H9 (cell line): ENCODE results near the gene FKRP. TPM values are rescaled to one million over a fixed set of nuclear protein-coding genes. Genes with fewer than 3 reads are reported as not detected.
A peak's percentile ranks its signal among the peaks of the same experiment; 100 is the strongest.

Source experiments
- DNase-seq: peaks from one replicate; pipeline ENCODE4 v3.0.0-alpha.2; 2017
- H2AFZ ChIP-seq: one replicate; pipeline ENCODE4 v1.6.1; 2013; ENCODE audit warnings: mild to moderate bottlenecking, low read length, control low read depth, moderate library complexity
- H2AK5ac ChIP-seq: 2 replicates; pipeline ENCODE4 v1.6.1; 2013; ENCODE audit warnings: low read length, control low read depth, mixed read lengths; ENCODE audit not compliant: insufficient read length
- H2BK120ac ChIP-seq: one replicate; pipeline ENCODE4 v1.6.1; 2013; ENCODE audit warnings: low read depth, mild to moderate bottlenecking, low read length, control low read depth, inconsistent platforms; ENCODE audit not compliant: poor library complexity, severe bottlenecking
- H2BK12ac ChIP-seq: 2 replicates; pipeline ENCODE4 v1.6.1; 2013; ENCODE audit warnings: low read length, control low read depth, mixed read lengths, low read depth; ENCODE audit not compliant: insufficient read length
- H2BK15ac ChIP-seq: 2 replicates; pipeline ENCODE4 v1.6.1; 2013; ENCODE audit warnings: low read depth, low read length, control low read depth
- H2BK20ac ChIP-seq: one replicate; pipeline ENCODE4 v1.6.1; 2013; ENCODE audit warnings: low read depth, mild to moderate bottlenecking, low read length, control low read depth, inconsistent platforms; ENCODE audit not compliant: poor library complexity, severe bottlenecking
- H2BK5ac ChIP-seq: 2 replicates; pipeline ENCODE4 v1.6.1; 2013; ENCODE audit warnings: low read length, control low read depth, mixed read lengths; ENCODE audit not compliant: insufficient read length
- H3K14ac ChIP-seq: 2 replicates; pipeline ENCODE4 v1.6.1; 2013; ENCODE audit warnings: low read length, control low read depth; ENCODE audit not compliant: insufficient read depth
- H3K18ac ChIP-seq: 2 replicates; pipeline ENCODE4 v1.6.1; 2013; ENCODE audit warnings: low read depth, mild to moderate bottlenecking, mixed read lengths, low read length, control low read depth; ENCODE audit not compliant: insufficient read length
- H3K23ac ChIP-seq: 2 replicates; pipeline ENCODE4 v1.6.1; 2013; ENCODE audit warnings: low read length, control low read depth, mixed read lengths, low read depth; ENCODE audit not compliant: insufficient read length
- H3K23me2 ChIP-seq: 2 replicates; pipeline ENCODE4 v1.6.1; 2013; ENCODE audit warnings: low read depth, mild to moderate bottlenecking, mixed read lengths, low read length, control low read depth; ENCODE audit not compliant: insufficient read length, poor library complexity, severe bottlenecking
- H3K27ac ChIP-seq: 2 replicates; pipeline ENCODE4 v1.5.1; 2013; ENCODE audit warnings: low read length, control low read depth, mixed read lengths, low read depth; ENCODE audit not compliant: insufficient read length
- H3K27me3 ChIP-seq: 2 replicates; pipeline ENCODE4 v1.6.1; 2013; ENCODE audit warnings: low read length, control low read depth, inconsistent platforms; ENCODE audit not compliant: insufficient read depth
- H3K4ac ChIP-seq: 2 replicates; pipeline ENCODE4 v1.6.1; 2013; ENCODE audit warnings: low read depth, mild to moderate bottlenecking, control low read depth, inconsistent platforms, low read length, moderate library complexity
- H3K4me1 ChIP-seq: 2 replicates; pipeline ENCODE4 v1.6.1; 2013; ENCODE audit warnings: low read length, control low read depth, inconsistent platforms; ENCODE audit not compliant: insufficient read depth
- H3K4me2 ChIP-seq: 2 replicates; pipeline ENCODE4 v1.6.1; 2013; ENCODE audit warnings: low read length, control low read depth, mixed read lengths; ENCODE audit not compliant: insufficient read length, insufficient read depth
- H3K56ac ChIP-seq: 2 replicates; pipeline ENCODE4 v1.6.1; 2013; ENCODE audit warnings: low read depth, mild to moderate bottlenecking, mixed read lengths, low read length, control low read depth; ENCODE audit not compliant: insufficient read length
- H3K79me1 ChIP-seq: 2 replicates; pipeline ENCODE4 v1.6.1; 2013; ENCODE audit warnings: low read depth, mild to moderate bottlenecking, moderate library complexity, low read length, control low read depth, inconsistent platforms; ENCODE audit not compliant: insufficient read depth, poor library complexity, severe bottlenecking
- H3K79me2 ChIP-seq: 2 replicates; pipeline ENCODE4 v1.6.1; 2013; ENCODE audit warnings: low read length, control low read depth, inconsistent platforms; ENCODE audit not compliant: insufficient read depth
- H3K9ac ChIP-seq: 2 replicates; pipeline ENCODE4 v1.6.1; 2013; ENCODE audit warnings: low read length, control low read depth, mixed read lengths; ENCODE audit not compliant: insufficient read length; ENCODE audit errors: extremely low read depth
- H3K9me3 ChIP-seq: one replicate; pipeline ENCODE4 v1.6.1; 2013; ENCODE audit warnings: low read depth, low read length, inconsistent platforms; ENCODE audit not compliant: control insufficient read depth
- H3T11ph ChIP-seq: one replicate; pipeline ENCODE4 v1.6.1; 2013; ENCODE audit warnings: mild to moderate bottlenecking, low read length, control low read depth, inconsistent platforms
- H4K20me1 ChIP-seq: one replicate; pipeline ENCODE4 v1.6.1; 2013; ENCODE audit not compliant: control insufficient read depth, insufficient read length, insufficient read depth
- H4K5ac ChIP-seq: 2 replicates; pipeline ENCODE4 v1.6.1; 2013; ENCODE audit warnings: low read depth, mild to moderate bottlenecking, mixed read lengths, low read length, control low read depth; ENCODE audit not compliant: insufficient read length
- H4K8ac ChIP-seq: replicated peaks from 2 replicates; pipeline ENCODE4 v1.6.1; 2013; ENCODE audit warnings: low read length, control low read depth, mixed read lengths, low read depth; ENCODE audit not compliant: insufficient read length
- H4K91ac ChIP-seq: 2 replicates; pipeline ENCODE4 v1.6.1; 2013; ENCODE audit warnings: low read depth, mild to moderate bottlenecking, moderate library complexity, mixed read lengths, low read length, control low read depth; ENCODE audit not compliant: insufficient read length
- H3K27ac Mint-ChIP-seq, 3 experiments: 2 replicates in 2 of 3; 3 replicates in 1 of 3; pipeline ENCODE4 v1.8.0; 2020 to 2021; ENCODE audit warnings: mixed read lengths in 3 of 3, mild to moderate bottlenecking in 1 of 3, moderate library complexity in 1 of 3
- H3K27me3 Mint-ChIP-seq: 2 replicates; pipeline ENCODE4 v1.8.0; 2021; ENCODE audit warnings: low read depth, mild to moderate bottlenecking, moderate library complexity, mixed read lengths
- H3K36me3 Mint-ChIP-seq, 3 experiments: 2 replicates in 2 of 3; 3 replicates in 1 of 3; pipeline ENCODE4 v1.8.0; 2020 to 2021; ENCODE audit warnings: low read depth in 3 of 3, mixed read lengths in 3 of 3; ENCODE audit not compliant: insufficient read depth in 1 of 3
- H3K4me1 Mint-ChIP-seq, 2 experiments: 2 replicates each; pipeline ENCODE4 v1.8.0; 2020; ENCODE audit warnings: mixed read lengths in 2 of 2
- H3K4me3 Mint-ChIP-seq, 2 experiments: 2 replicates in 1 of 2; 3 replicates in 1 of 2; pipeline ENCODE4 v1.8.0; 2020 to 2021; ENCODE audit warnings: mild to moderate bottlenecking in 2 of 2, mixed read lengths in 2 of 2, moderate library complexity in 1 of 2
- H3K9me3 Mint-ChIP-seq, 2 experiments: 2 replicates in 1 of 2; 3 replicates in 1 of 2; pipeline ENCODE4 v1.8.0; 2020; ENCODE audit warnings: mild to moderate bottlenecking in 2 of 2, mixed read lengths in 2 of 2, moderate library complexity in 1 of 2
- CTCF ChIP-seq: fragments of 200-600 bp; sonication (generic); conservative IDR thresholded peaks from 3 replicates; pipeline ENCODE4 v1.8.0; 2021; ENCODE audit warnings: antibody characterized with exemption, mild to moderate bottlenecking
- WGBS: extraction: QIAGEN DNeasy Blood & Tissue Kit; methylation state at CpG from one replicate; pipeline ENCODE4 v1.1.7; 2013; ENCODE audit warnings: missing lambda C conversion rate, low lambda C conversion rate, mixed read lengths; ENCODE audit not compliant: insufficient read length; ENCODE audit errors: extremely low coverage; 5-methylcytosine and 5-hydroxymethylcytosine counted together
- total RNA-seq: library from RNA; stranded (reverse); gene quantifications from 2 replicates; pipeline ENCODE4 v1.2.1, GENCODE V29; 2021

The FKRP gene
- total RNA-seq, 1 experiment from 2014 or later, result 42.2 TPM

GRCh38 chr19:46784262-46785053 is 38.6 kb downstream of the FKRP start:
- H4K5ac ChIP-seq, result peak overlapping the region; percentile 27
- peak overlapping the region; percentile 88 for H3K14ac ChIP-seq
- H3K23me2 ChIP-seq, result peaks cover 23% of the 10 kb centered on the region
- peak overlapping the region; percentile 83 for H3K18ac ChIP-seq
- peaks cover 26 to 43% of the 10 kb centered on the region in 2 experiments for H3K4me1 Mint-ChIP-seq
- H3K79me1 ChIP-seq, result peaks cover 12% of the 10 kb centered on the region
- H2BK20ac ChIP-seq, result no peak overlapping the region
- H4K8ac ChIP-seq, result no peak overlapping the region
- H3K9me3 ChIP-seq, result no peaks in the 10 kb centered on the region
- peaks cover 6% of the 10 kb centered on the region for H3K27me3 Mint-ChIP-seq
- no peak overlapping the region for H2AFZ ChIP-seq
- no peak overlapping the region for H2AK5ac ChIP-seq
- H3K36me3 Mint-ChIP-seq, result peaks cover 55 to 67% (median 56%) of the 10 kb centered on the region in 3 experiments
- no peak overlapping the region for H2BK12ac ChIP-seq
- peak overlapping the region; percentile 72 for H3K9ac ChIP-seq
- peak overlapping the region; percentile 99 for H3K27ac Mint-ChIP-seq
- peak overlapping the region; percentile 53 for H3K27ac ChIP-seq
- peak overlapping the region; percentile 73 for H2BK5ac ChIP-seq
- no peaks in the 10 kb centered on the region; a peak in 1 of 5 replicates for H3K9me3 Mint-ChIP-seq
- peak overlapping the region; percentile 82 for H4K91ac ChIP-seq
- H3K4me3 Mint-ChIP-seq, result peak overlapping the region; percentile 97 to 100
- H3T11ph ChIP-seq, result peak overlapping the region; percentile 3
- no peak overlapping the region for H3K23ac ChIP-seq
- H3K4me1 ChIP-seq, result peaks cover 5% of the 10 kb centered on the region; the same call in 1 of the 2 replicates
- H3K56ac ChIP-seq, result peak overlapping the region; percentile 11
- no peak overlapping the region for H2BK120ac ChIP-seq
- TF ChIP-seq CTCF, result peak; percentile 59
- peak; percentile 88 for DNase-seq
- peak overlapping the region; percentile 8; the same call in 1 of the 2 replicates for H3K4ac ChIP-seq
- H3K27me3 ChIP-seq, result no peaks in the 10 kb centered on the region; the same call in 1 of the 2 replicates
- H2BK15ac ChIP-seq, result no peak overlapping the region
- peaks cover 43% of the 10 kb centered on the region; the same call in 1 of the 2 replicates for H3K79me2 ChIP-seq
- no CpG with 5 or more reads among the region's 17 CpGs for WGBS
- H4K20me1 ChIP-seq, result peaks cover 4% of the 10 kb centered on the region
- peak overlapping the region; percentile 96 for H3K4me2 ChIP-seq
